Measurements from ENCODE around the gene FA2H. TPM values are rescaled to one million over a fixed set of nuclear protein-coding genes. Genes with fewer than 3 reads are reported as not detected.
A peak's percentile ranks its signal among the peaks of the same experiment; 100 is the strongest.
"Not testable (repeated sequence)": the region's sequence is repeated elsewhere in the genome, so short reads cannot be mapped to it uniquely, and the experiment has no call there.

FA2H gene
- total RNA-seq, 1 donor from 2014 or later, result not detected

- Mint-ChIP-seq H3K27ac (no peak overlapping the region), H3K9me3 (no peaks in the 10 kb centered on the region), H3K4me1 (no peaks in the 10 kb centered on the region), H3K36me3 (no peaks in the 10 kb centered on the region), H3K27me3 (ENCODE audit: insufficient read depth, low read depth) (peaks cover 20% of the 10 kb centered on the region), H3K4me3 (no peak overlapping the region)
- no peaks in the 10 kb centered on the region for H3K9me3 ChIP-seq (ENCODE audit: low read depth)
- no peaks in the 10 kb centered on the region for H4K20me1 ChIP-seq (ENCODE audit: low read depth)
- H3K4me3 ChIP-seq, result no peak overlapping the region
- DNase-seq (ENCODE audit: low spot score), result no peak
- no peak overlapping the region for H3K9ac ChIP-seq
- H3K4me2 ChIP-seq, result no peak overlapping the region
- H3K79me2 ChIP-seq (ENCODE audit: low read depth), result no peaks in the 10 kb centered on the region
- no peaks in the 10 kb centered on the region for H3K4me1 ChIP-seq
- TF ChIP-seq, protein P1, sequence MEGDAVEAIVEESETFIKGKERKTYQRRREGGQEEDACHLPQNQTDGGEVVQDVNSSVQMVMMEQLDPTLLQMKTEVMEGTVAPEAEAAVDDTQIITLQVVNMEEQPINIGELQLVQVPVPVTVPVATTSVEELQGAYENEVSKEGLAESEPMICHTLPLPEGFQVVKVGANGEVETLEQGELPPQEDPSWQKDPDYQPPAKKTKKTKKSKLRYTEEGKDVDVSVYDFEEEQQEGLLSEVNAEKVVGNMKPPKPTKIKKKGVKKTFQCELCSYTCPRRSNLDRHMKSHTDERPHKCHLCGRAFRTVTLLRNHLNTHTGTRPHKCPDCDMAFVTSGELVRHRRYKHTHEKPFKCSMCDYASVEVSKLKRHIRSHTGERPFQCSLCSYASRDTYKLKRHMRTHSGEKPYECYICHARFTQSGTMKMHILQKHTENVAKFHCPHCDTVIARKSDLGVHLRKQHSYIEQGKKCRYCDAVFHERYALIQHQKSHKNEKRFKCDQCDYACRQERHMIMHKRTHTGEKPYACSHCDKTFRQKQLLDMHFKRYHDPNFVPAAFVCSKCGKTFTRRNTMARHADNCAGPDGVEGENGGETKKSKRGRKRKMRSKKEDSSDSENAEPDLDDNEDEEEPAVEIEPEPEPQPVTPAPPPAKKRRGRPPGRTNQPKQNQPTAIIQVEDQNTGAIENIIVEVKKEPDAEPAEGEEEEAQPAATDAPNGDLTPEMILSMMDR (IDR thresholded peaks at IDR 0.05), result no peak
- TF ChIP-seq EZH2phosphoT487 (IDR thresholded peaks at IDR 0.05) (no peak), EZH2 (IDR thresholded peaks at IDR 0.05) (no peak)
- no peak overlapping the region for H2AFZ ChIP-seq (replicated peaks)
- no peak overlapping the region for H3K27ac ChIP-seq
- peaks cover 10% of the 10 kb centered on the region for H3K27me3 ChIP-seq
- no peaks in the 10 kb centered on the region for H3K36me3 ChIP-seq
- H3F3A ChIP-seq (ENCODE audit: low read depth), result no peaks in the 10 kb centered on the region
Measured at GRCh38 chr16:74767749-74768148, 6.9 kb downstream of the FA2H start.

- Mint-ChIP-seq H3K4me1 (no peaks in the 10 kb centered on the region), H3K27ac (no peak overlapping the region), H3K36me3 (no peaks in the 10 kb centered on the region), H3K4me3 (no peak overlapping the region), H3K9me3 (no peaks in the 10 kb centered on the region), H3K27me3 (ENCODE audit: insufficient read depth, low read depth) (peaks cover 13% of the 10 kb centered on the region)
- Histone ChIP-seq H3K9me3 (ENCODE audit: low read depth) (no peaks in the 10 kb centered on the region), H3K27me3 (peaks cover under 1% of the 10 kb centered on the region), H3K36me3 (no peaks in the 10 kb centered on the region), H3K9ac (no peak overlapping the region), H3K79me2 (ENCODE audit: low read depth) (no peaks in the 10 kb centered on the region), H3K4me1 (no peaks in the 10 kb centered on the region), H3K27ac (no peak overlapping the region), H3K4me3 (no peak overlapping the region), H3F3A (ENCODE audit: low read depth) (no peaks in the 10 kb centered on the region), H4K20me1 (ENCODE audit: low read depth) (no peaks in the 10 kb centered on the region), H3K4me2 (no peak overlapping the region), H2AFZ (replicated peaks) (no peak overlapping the region)
- no peak for DNase-seq (ENCODE audit: low spot score)
- no peak for TF ChIP-seq EZH2phosphoT487 (IDR thresholded peaks at IDR 0.05)
- no peak for TF ChIP-seq EZH2 (IDR thresholded peaks at IDR 0.05)
- TF ChIP-seq, protein P1 (IDR thresholded peaks at IDR 0.05), result peak; percentile 31
Measured at GRCh38 chr16:74766729-74767128, 7.9 kb downstream of the FA2H start.

DNA sequence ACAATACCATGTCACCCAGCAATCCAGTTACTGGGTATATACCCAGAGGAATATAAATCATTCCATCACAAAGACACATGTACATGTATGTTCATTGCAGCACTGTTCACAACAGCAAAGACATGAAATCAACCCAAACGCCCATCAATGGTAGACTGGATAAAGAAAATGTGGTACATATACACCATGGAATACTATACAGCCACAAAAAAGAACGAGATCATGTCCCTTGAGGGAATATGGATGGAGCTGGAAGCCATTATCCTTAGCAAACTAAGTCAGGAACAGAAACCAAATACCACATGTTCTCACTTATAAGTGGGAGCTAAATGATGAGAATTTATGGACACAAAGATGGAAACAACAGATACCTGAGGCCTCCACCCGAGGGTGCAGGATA lies 10.4 kb downstream of the FA2H start:
- not testable (repeated sequence) for H3K27ac Mint-ChIP-seq; H2AFZ ChIP-seq (replicated peaks); H3K9me3 ChIP-seq (ENCODE audit: low read depth); H3K27ac ChIP-seq; DNase-seq (ENCODE audit: low spot score); H4K20me1 ChIP-seq (ENCODE audit: low read depth); H3K4me3 ChIP-seq; H3K79me2 ChIP-seq (ENCODE audit: low read depth); H3F3A ChIP-seq (ENCODE audit: low read depth); H3K4me1 ChIP-seq; H3K9me3 Mint-ChIP-seq; H3K4me1 Mint-ChIP-seq; H3K4me3 Mint-ChIP-seq; H3K9ac ChIP-seq; H3K27me3 ChIP-seq; H3K36me3 ChIP-seq; H3K36me3 Mint-ChIP-seq; H3K4me2 ChIP-seq
- H3K27me3 Mint-ChIP-seq (ENCODE audit: insufficient read depth, low read depth), result peaks cover 16% of the 10 kb centered on the region

DNA sequence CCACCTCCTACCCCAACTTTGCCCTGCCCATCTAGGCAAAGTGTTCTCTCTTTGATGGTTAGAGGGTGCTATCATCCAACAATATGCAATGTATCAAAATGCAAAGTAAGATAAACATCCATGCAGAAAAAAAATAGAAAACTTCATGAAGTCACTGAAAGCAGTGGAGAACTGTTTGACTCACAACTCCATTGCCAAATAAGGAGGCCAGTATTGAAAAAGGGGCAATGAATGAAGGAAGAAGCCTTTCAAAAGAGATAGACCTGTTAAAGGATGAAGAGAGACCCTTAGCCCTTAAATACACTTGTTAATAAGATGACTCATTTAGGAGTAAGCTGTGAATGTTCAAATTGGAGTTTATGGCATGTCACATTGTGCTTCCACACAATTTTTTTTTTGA lies 13.0 kb downstream of the FA2H start:
- no peak overlapping the region for H2AFZ ChIP-seq (replicated peaks)
- H3K9me3 ChIP-seq (ENCODE audit: low read depth), result no peaks in the 10 kb centered on the region
- no peaks in the 10 kb centered on the region for H4K20me1 ChIP-seq (ENCODE audit: low read depth)
- Mint-ChIP-seq H3K4me1 (no peaks in the 10 kb centered on the region), H3K4me3 (no peak overlapping the region), H3K36me3 (no peaks in the 10 kb centered on the region), H3K27ac (no peak overlapping the region), H3K9me3 (no peaks in the 10 kb centered on the region), H3K27me3 (ENCODE audit: insufficient read depth, low read depth) (peaks cover 13% of the 10 kb centered on the region)
- H3K4me2 ChIP-seq, result no peak overlapping the region
- TF ChIP-seq, protein P1 (IDR thresholded peaks at IDR 0.05), result no peak
- no peak for TF ChIP-seq EZH2phosphoT487 (IDR thresholded peaks at IDR 0.05)
- TF ChIP-seq EZH2 (IDR thresholded peaks at IDR 0.05), result no peak
- no peaks in the 10 kb centered on the region for H3K36me3 ChIP-seq
- H3K27ac ChIP-seq, result no peak overlapping the region
- H3K79me2 ChIP-seq (ENCODE audit: low read depth), result no peaks in the 10 kb centered on the region
- no peak overlapping the region for H3K4me3 ChIP-seq
- no peak for DNase-seq (ENCODE audit: low spot score)
- no peaks in the 10 kb centered on the region for H3F3A ChIP-seq (ENCODE audit: low read depth)
- no peaks in the 10 kb centered on the region for H3K27me3 ChIP-seq
- no peaks in the 10 kb centered on the region for H3K4me1 ChIP-seq
- H3K9ac ChIP-seq, result no peak overlapping the region
